C1 segment of cervical spinal cord (tissue), 14 donors: Measurements from ENCODE around the gene PITPNC1.
"Not testable (repeated sequence)": the region's sequence is repeated elsewhere in the genome, so short reads cannot be mapped to it uniquely, and the experiment has no call there.

ENCODE experiments used
- DNase-seq, 14 donors: peaks; one replicate each; lab custom pipeline; 2025; lab: John Stamatoyannopoulos, UW

PITPNC1 gene

GRCh38 chr17:67459985-67460384 is 82.9 kb downstream of the PITPNC1 start:
- DNase-seq, result peak in 5 of 14 donors; percentile 14 to 27 (median 18)

- no peak for DNase-seq
These were observed 84.2 kb downstream of the PITPNC1 start for GRCh38 chr17:67461228-67461780.

- DNase-seq, result no peak
These were observed 84.8 kb downstream of the PITPNC1 start for GRCh38 chr17:67461876-67462275.

GRCh38 chr17:67466251-67466796 is 89.2 kb downstream of the PITPNC1 start:
- no peak for DNase-seq

- peak in 1 of 14 donors; percentile 24 for DNase-seq
These were observed 90.7 kb downstream of the PITPNC1 start for GRCh38 chr17:67467500-67468455.

DNA sequence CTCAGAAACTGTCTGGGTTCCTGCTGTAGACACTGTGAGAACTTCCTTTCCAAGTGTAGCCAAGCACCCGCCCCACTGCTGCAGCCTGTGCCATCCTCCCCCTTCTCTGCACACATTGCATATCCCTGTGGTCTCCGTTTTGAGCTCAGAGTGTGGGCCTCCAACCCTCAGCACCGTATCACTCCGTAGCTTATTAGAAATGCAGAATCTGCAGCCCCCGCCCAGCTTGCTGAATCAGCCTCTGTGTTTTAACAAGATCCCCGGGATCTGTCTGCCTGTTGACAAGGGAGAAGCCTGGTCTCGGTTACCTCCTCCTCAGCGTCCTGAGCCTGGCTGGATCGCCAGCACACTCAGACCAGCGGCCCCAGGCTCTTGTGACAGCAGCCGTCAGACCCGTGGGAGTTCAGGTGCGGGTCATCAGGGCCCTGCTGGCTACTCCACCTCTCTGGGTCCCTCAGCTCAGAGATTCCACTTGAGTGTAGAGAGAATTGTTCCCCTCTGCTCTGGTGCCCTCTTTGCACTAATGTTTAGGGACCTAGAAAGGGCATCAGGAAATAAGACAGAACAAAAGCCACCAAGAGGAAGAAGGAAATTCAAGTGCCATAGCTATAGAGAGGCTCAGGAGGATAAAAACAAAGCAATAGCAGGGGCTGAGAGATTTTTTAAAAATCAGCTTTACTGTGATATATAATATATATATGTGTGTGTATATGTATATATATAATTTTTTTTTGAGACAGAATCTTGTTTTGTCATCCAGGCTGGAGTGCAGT is 92.3 kb downstream of the PITPNC1 start:
- DNase-seq, result peak in 1 of 14 donors; percentile 13

DNA sequence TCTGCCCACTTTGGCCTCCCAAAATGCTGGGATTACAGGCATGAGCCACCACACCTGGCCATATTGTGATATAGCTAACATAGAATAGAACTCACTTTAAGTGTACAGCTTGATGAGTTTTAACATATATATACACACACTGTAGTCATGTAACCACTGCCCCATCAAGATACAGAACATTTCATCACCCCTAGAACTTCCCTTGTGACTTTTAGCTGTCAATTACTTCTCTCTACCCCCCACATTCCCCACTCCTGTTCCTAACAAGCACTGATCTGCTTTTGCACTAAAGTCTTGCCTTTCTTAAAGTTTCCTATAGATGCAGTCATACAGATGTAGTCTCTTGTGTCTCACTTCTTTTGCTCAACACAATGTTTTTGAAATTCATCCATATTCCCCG is 93.1 kb downstream of the PITPNC1 start:
- DNase-seq, result no peak

GRCh38 chr17:67471118-67471517 is 94.0 kb downstream of the PITPNC1 start:
- DNase-seq, result no peak

DNA sequence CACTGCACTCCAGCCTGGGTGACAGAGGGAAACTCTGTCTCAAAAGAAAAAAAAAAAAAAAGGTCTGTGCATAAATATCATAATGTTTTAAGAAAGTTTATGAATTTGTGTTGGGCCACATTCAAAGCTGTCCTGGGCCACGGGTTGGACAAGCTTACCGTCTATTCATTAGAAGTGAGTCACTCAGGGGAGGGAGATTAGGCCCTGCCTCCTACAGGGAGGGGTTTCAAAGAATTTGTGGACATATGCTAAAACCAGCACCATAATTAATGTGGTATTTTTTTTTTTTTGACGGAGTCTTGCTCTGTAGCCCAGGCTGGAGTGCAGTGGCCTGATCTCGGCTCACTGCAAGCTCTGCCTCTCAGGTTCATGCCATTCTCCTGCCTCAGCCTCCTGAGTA is 95.5 kb downstream of the PITPNC1 start:
- DNase-seq, result not testable (repeated sequence)

- DNase-seq, result no peak
These were observed 97.1 kb downstream of the PITPNC1 start for GRCh38 chr17:67474081-67474661.

DNA sequence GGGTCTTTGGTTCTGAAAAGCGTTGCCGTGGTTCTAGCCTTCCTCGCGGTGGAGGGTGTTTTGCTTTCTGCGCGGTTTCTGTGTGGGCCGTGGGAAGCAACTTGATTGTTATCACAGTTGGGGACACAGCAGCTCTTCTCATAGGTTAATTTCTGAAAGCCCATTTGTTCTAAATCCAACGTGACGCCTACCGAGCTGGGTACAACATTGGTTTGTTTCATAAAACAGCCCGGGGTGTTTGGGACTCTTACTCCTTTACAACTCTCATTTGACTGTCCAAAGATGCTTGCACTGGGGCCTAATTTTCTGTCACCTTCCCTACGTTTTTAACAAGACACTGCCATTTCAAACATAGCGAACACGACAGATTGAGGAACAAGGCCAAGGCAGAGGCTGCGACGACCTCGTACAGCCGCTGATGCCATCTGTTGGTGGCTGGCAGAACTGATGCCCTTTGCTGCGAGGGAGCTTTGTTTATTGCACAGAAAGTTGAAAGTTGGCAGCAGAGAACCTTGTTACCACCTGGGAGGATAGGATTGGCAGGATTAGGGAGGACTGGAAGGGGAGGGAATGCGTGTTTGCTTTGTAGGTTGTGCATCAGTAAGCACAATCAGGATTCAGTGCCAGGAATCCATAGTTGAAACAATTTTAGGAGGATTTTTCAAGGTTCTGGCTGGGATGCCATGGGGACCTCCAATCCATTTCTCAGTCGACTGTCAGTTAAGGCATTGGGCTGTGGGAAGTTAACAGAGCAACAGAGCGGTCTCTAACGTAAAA is 98.3 kb downstream of the PITPNC1 start:
- peak; percentile 16 to 94 (median 70) for DNase-seq

GRCh38 chr17:67476787-67477335 is 99.8 kb downstream of the PITPNC1 start:
- no peak for DNase-seq

DNA sequence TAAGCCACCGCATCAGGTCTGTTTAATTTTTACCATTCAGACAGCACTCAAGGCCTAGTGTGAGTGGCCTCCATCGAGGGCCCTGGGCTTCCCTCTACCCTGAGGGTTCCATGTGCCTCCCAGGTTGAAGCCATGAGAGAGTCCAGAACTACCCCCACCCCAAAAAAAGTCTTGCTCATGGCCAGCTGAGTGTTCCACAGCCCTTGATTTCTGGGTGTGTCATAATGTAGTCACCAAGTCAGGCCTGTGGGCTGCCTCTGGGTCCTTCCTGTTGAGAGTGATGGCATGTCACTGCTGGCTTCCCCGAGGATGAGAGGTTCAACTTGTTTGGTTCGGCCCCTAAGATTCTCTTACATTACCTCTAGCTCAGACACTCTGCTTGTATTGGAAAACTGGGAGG is 100.6 kb downstream of the PITPNC1 start:
- DNase-seq, result peak in 1 of 14 donors; percentile 37

DNA sequence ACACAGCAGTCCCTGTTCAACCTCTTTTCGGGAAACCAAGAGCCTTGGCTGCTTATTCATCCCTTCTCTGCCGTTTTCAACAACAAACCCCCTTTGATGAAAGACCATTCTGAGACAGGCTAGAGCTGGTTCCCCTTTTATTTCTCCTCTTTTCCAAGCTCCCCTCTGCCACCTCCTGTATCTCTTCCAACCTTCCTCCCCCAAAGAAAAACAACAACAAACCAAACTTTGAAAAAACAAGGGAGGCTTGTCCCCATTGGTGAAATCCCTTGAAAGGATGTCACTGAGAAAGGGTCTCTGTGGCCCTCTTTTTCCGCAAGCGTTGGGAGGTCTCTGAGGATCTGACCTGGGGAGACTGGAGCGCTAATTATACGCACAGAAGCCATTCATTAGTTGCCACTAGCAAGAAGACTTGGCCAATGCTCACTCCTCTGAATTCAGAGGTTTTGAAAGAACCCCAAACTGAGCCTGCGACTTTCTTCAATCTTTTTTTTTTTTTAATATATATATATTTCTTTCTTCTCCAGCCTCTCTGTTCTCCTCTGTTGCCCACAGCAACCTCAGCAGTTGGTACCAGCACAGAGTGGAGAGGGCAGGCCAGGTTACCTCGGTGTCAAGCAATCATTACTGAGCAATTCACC is 101.4 kb downstream of the PITPNC1 start:
- peak in 4 of 14 donors; percentile 39 to 64 (median 56) for DNase-seq

DNA sequence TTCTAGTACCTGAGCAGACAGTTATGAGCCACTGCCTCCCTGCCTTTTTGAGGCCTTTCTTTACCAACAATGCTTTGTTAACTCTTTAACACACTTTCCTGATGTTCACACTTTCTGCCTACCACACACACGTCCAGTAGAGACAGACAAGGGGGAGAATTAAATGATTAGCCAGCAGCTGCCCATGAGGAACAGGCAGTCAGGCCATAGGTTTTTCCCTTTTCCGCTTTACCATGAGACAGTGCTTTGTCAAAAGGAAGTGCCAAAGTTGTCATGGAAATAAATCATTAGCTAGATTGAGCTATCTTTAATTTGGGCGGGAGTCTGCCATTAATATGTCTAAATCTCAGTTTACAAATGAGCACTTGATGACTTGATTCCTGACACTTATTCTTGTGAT is 102.1 kb downstream of the PITPNC1 start:
- DNase-seq, result no peak

- DNase-seq, result not testable (repeated sequence)
These were observed 103.9 kb downstream of the PITPNC1 start for GRCh38 chr17:67480959-67481358.

GRCh38 chr17:67481808-67482207 is 104.7 kb downstream of the PITPNC1 start:
- DNase-seq, result no peak

DNA sequence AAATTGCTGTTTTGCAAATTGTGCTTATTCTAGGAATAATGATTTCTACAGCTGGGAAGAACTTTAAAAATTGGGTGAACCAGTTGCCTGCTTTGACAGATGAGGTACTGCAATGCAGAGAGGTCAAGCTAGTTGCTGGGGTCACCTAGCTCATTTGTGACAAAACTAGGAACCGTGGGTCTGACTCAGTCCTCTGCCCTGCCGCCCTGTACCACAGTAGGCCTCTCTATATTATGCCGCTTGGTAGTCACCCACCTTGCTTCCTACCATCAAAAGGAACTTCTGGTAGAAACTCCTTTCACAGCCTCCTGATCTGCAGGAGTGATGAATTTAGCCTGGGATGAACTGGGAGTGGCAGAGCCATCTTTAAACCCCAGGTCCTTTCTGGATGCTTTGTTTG is 105.7 kb downstream of the PITPNC1 start:
- DNase-seq, result no peak

DNA sequence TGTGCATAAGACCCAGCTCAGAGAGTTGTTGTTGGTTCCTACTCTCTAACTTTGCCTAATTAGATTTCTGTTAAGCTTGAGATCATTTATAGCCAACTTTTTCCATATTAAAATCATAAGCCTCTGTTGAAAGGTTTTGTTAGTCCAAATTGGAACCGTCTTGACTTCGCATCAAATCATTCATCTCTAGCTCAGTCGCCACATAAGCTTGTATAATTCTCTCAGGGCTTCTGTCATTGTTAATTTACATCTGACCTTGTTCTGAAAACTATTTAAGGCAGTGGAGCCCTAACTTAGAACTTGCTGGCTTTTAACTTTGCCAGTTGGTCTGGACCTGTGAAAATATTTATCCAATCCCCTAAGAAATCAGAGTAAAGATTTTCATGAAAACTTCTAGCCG is 107.2 kb downstream of the PITPNC1 start:
- no peak for DNase-seq

DNA sequence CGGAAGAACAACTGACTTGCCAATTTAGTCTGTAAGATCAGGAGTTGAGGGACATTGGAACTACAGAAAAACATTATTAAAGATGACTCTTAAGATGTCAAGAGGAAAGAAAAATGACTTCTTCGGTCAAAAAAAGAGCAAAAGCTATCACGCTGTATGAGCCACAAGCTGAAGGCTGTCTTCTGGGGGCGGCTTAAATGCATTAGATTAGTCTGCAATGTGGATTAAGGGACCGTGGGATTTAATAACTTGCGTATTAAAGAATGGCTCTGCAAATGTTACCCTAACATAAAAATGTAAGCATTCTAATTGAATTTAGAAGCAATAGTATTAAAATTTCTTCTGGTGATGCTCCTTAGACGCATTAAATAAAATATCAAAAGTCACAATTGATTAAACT is 108.6 kb downstream of the PITPNC1 start:
- DNase-seq, result no peak
